ENCODE data around the gene BAK1.

BAK1 gene

GRCh38 chr6:33579828-33580714, at the start of gene BAK1:
TSS of gene BAK1 (minus strand) at chr6:33580276. CDS start at chr6:33577604, 2,672 bp downstream.
- DNase-seq: peak; percentile 35

GRCh38 chr6:33628401-33628964, 48.4 kb upstream of the BAK1 start:
- DNase-seq: no peak

- no peak for DNase-seq
Observed at GRCh38 chr6:33627876-33628275, 47.8 kb upstream of the BAK1 start.

- DNase-seq: no peak
Observed at GRCh38 chr6:33624856-33625255, 44.8 kb upstream of the BAK1 start.

GRCh38 chr6:33623895-33624381, 43.9 kb upstream of the BAK1 start:
- DNase-seq: no peak

- no peak for DNase-seq
Observed at GRCh38 chr6:33622456-33623431, 42.7 kb upstream of the BAK1 start.

- DNase-seq: no peak
Observed at GRCh38 chr6:33621711-33622388, 41.8 kb upstream of the BAK1 start.

- DNase-seq: peak; percentile 18
Observed at GRCh38 chr6:33620856-33621710, 41.0 kb upstream of the BAK1 start, which contains the start of gene ITPR3. TSS of gene ITPR3 (plus strand) at chr6:33621322. CDS start at chr6:33621603, 281 bp downstream.

- no peak for DNase-seq
Observed at GRCh38 chr6:33620158-33620855, 40.2 kb upstream of the BAK1 start.

GRCh38 chr6:33619166-33619840, 39.2 kb upstream of the BAK1 start:
- DNase-seq: no peak

GRCh38 chr6:33616913-33617312, 36.8 kb upstream of the BAK1 start:
- DNase-seq: no peak

GRCh38 chr6:33616113-33616512, 36.0 kb upstream of the BAK1 start:
- DNase-seq: no peak

GRCh38 chr6:33613795-33614168, 33.7 kb upstream of the BAK1 start:
- peak; percentile 27 for DNase-seq

GRCh38 chr6:33613146-33613794, 33.2 kb upstream of the BAK1 start:
- DNase-seq: no peak

- DNase-seq: no peak
Observed at GRCh38 chr6:33610779-33611732, 31.0 kb upstream of the BAK1 start.

- no peak for DNase-seq
Observed at GRCh38 chr6:33610067-33610466, 30.0 kb upstream of the BAK1 start.

- no peak for DNase-seq
Observed at GRCh38 chr6:33609528-33609927, 29.5 kb upstream of the BAK1 start.

- no peak for DNase-seq
Observed at GRCh38 chr6:33609019-33609418, 28.9 kb upstream of the BAK1 start.

Data from GOT3 (cell line).